Urinary bladder (tissue), 4 donors: ENCODE data around the gene CXCL5. TPM values are rescaled to one million over a fixed set of nuclear protein-coding genes. Genes with fewer than 3 reads are reported as not detected.
"Not testable (repeated sequence)": the region's sequence is repeated elsewhere in the genome, so short reads cannot be mapped to it uniquely, and the experiment has no call there.

ENCODE experiments used
- DNase-seq: peaks from one replicate; pipeline ENCODE4 v3.0.0-alpha.2; 2015; ENCODE audit errors: extremely low spot score
- H3K27ac ChIP-seq: one replicate; pipeline ENCODE4 v1.5.1; 2013; ENCODE audit warnings: low read depth, mild to moderate bottlenecking, moderate library complexity
- H3K36me3 ChIP-seq: one replicate; pipeline ENCODE4 v1.6.1; 2013; ENCODE audit warnings: mild to moderate bottlenecking, moderate library complexity; ENCODE audit not compliant: insufficient read depth
- H3K4me1 ChIP-seq: one replicate; pipeline ENCODE4 v1.6.1; 2013; ENCODE audit warnings: mild to moderate bottlenecking, moderate library complexity; ENCODE audit not compliant: insufficient read depth
- H3K4me3 ChIP-seq: one replicate; pipeline ENCODE4 v1.5.1; 2013; ENCODE audit warnings: low read depth, low read length
- WGBS: extraction: QIAGEN DNeasy Blood & Tissue Kit; methylation state at CpG from one replicate; pipeline ENCODE4 v1.1.7; 2013; 5-methylcytosine and 5-hydroxymethylcytosine counted together
- polyA plus RNA-seq: library from polyadenylated mRNA; stranded (reverse); fragments of 200-250 nt; gene quantifications from one replicate; pipeline ENCODE4 v1.2.3, GENCODE V29; 2013
- total RNA-seq: library from RNA; depleted of rRNA; stranded (reverse); fragments of >200 nt; gene quantifications from one replicate; pipeline ENCODE4 v1.2.3, GENCODE V29; 2014
- donor health status: healthy with polysubstance abuse.
- donor health status: healthy.

CXCL5 gene
- total and polyA plus RNA-seq, 2 donors = 0.04 to 0.11 TPM

DNA sequence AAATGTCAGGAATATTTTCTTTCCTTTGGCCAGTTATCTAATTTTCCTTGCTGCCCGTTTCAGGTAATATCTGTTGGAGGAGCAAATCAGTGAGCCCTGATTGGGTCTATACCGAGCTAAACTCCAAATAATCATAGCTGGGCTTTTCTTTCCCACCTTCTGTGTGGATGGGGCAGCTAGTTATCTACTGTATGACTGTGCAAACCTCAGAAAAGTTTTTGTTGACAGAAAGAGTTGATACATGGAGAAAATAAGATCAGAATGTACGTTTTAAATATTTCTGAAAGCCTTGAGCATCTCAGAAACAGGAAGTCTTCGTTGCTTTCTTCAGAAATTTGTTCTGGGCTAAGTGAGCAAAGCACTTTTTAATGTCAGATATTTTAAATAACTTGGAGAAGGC, 6.2 kb upstream of the CXCL5 start:
- no peak overlapping the region for H3K4me3 ChIP-seq
- WGBS = 54% methylated on average over 4 of the region's 4 CpGs
- DNase-seq = no peak
- H3K27ac ChIP-seq = no peak overlapping the region
- no peaks in the 10 kb centered on the region for H3K36me3 ChIP-seq
- no peaks in the 10 kb centered on the region for H3K4me1 ChIP-seq

- WGBS = 63% methylated on average over 6 of the region's 6 CpGs
- Histone ChIP-seq H3K4me1 (no peaks in the 10 kb centered on the region), H3K27ac (no peak overlapping the region), H3K4me3 (no peak overlapping the region), H3K36me3 (no peaks in the 10 kb centered on the region)
- DNase-seq = no peak
Observed at GRCh38 chr4:74000301-74000700, 1.8 kb upstream of the CXCL5 start.

- no peaks in the 10 kb centered on the region for H3K36me3 ChIP-seq
- 0% methylated on average over 1 of the region's 1 CpG for WGBS
- H3K4me3 ChIP-seq = no peak overlapping the region
- no peak for DNase-seq
- no peaks in the 10 kb centered on the region for H3K4me1 ChIP-seq
- H3K27ac ChIP-seq = no peak overlapping the region
Observed at GRCh38 chr4:73992050-73992449, 6.4 kb downstream of the CXCL5 start.

DNA sequence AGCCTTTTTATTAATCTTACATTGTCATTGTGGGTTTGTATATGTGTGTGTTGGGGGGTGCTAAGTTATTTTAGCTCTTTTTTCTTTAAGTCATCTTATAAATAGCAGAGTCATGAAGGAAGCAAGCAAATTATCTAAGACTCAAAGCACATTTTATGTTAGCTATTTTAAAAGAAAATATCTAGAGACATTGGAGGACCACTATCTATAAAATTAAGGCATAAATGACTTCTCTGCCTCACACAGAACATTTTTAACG, 6.8 kb downstream of the CXCL5 start:
- H3K4me3 ChIP-seq = no peak overlapping the region
- 89% methylated on average over 1 of the region's 1 CpG for WGBS
- no peaks in the 10 kb centered on the region for H3K36me3 ChIP-seq
- H3K4me1 ChIP-seq = no peaks in the 10 kb centered on the region
- no peak for DNase-seq
- no peak overlapping the region for H3K27ac ChIP-seq

DNA sequence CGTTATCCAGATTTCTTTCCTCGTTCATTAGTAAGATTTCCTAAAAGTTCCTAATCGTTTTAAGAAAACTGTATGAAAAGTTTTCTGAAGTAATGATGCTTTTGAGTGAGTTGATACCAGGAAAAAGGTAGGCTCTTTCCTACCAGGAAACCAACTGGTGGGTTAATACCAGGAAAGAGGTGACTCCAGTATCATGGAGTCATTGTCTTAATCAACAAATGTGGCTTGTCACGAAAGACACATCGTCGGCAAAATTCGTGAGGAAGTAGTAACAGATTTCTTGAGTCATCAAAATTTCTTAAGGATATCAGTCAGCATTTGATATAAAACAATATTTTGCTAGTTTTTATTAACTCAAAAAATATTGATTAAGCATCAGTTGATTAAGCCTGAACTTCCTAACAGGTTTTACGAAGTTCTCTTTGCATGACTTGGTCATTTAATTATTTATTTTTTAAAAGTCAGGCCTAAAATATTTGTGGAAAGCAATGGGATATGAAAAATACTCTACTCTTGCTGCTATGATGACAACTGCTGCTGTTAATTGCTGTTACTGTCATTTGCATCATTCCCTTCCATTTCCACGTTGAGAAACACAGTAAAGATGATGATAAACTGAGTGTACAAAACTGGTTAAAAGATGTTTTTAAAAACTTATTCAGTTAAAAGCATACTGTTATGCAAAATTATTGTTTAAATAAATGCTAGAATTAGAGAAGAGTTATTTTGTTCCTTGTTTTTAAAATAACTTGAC, 7.3 kb downstream of the CXCL5 start:
- WGBS = 87% methylated on average over 9 of the region's 9 CpGs
- H3K27ac ChIP-seq = no peak overlapping the region
- no peak for DNase-seq
- no peak overlapping the region for H3K4me3 ChIP-seq
- H3K4me1 ChIP-seq = no peaks in the 10 kb centered on the region
- H3K36me3 ChIP-seq = no peaks in the 10 kb centered on the region

DNA sequence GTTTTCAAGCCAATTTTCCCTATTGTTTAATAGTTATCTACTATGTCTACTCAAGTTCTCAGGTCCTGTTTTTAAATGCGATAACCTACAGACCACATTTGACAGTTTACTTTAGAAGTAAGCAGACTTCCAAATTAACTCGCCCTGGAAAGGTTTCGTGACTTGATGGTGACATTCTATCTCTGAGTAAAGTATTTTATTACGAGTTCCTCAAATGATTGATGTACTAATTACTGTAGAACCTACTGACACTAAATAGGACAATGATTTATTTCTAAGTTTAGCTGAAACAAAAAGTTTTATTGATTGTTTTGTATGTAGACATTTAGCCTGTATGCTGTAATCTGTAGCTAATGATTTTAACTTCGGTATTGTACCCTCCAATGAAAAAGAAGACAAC, 8.5 kb downstream of the CXCL5 start:
- no peak overlapping the region for H3K27ac ChIP-seq
- H3K4me1 ChIP-seq = no peaks in the 10 kb centered on the region
- no peaks in the 10 kb centered on the region for H3K36me3 ChIP-seq
- WGBS = 60% methylated on average over 5 of the region's 5 CpGs
- DNase-seq = no peak
- no peak overlapping the region for H3K4me3 ChIP-seq

GRCh38 chr4:73989031-73989430, 9.4 kb downstream of the CXCL5 start:
- Histone ChIP-seq H3K4me1 (no peaks in the 10 kb centered on the region), H3K4me3 (no peak overlapping the region), H3K36me3 (no peaks in the 10 kb centered on the region), H3K27ac (no peak overlapping the region)
- DNase-seq = no peak
- WGBS = 68% methylated on average over 3 of the region's 3 CpGs

DNA sequence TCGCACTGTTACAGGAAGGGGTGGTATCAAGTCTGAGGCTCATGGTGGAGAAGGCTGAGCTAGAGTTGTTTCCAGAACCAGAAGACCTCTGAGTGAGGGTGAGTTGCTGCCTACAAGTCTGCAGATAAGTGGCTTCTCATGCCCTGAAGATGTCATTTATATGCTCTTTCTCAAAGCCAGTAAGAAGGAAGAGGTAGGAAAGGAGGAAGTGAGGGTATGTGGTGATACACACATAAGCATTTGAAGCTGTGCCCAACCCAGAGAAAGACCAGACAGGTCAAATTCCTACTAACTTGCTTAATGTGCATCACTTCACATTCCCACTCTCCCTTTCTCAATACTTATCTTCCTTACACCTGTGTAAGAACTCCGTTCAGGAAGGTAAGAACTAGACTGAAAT, 10.4 kb downstream of the CXCL5 start, which contains the start of gene PPBP:
Gene PPBP, minus strand, starts transcription at position 130 of the 400 bp plus-strand sequence. Its CDS starts 87 bp downstream, at position 43.
- Histone ChIP-seq H3K36me3 (no peaks in the 10 kb centered on the region), H3K4me1 (no peaks in the 10 kb centered on the region), H3K4me3 (no peak within 1 kb of the TSS), H3K27ac (no peak within 1 kb of the TSS)
- WGBS = 90% methylated on average over 2 of the region's 2 CpGs
- DNase-seq = no peak

DNA sequence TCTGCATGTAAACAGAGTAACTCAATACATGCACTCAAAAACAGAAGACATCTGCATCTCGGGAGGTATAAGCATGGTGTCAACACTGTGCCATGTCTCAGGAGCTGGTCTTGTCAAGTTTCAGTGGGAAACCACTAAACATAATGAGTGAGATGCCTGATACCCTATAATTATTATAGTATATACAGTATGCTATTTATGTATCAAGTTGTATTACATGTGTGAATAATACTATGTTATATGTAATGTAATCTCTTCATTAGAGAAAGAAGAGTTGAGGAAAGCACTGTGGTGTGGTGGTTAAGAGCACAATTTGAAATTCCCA, 13.0 kb downstream of the CXCL5 start:
- no peaks in the 10 kb centered on the region for H3K36me3 ChIP-seq
- no peak overlapping the region for H3K4me3 ChIP-seq
- H3K27ac ChIP-seq = no peak overlapping the region
- DNase-seq = no peak
- 31% methylated on average over 1 of the region's 1 CpG for WGBS
- no peaks in the 10 kb centered on the region for H3K4me1 ChIP-seq

DNA sequence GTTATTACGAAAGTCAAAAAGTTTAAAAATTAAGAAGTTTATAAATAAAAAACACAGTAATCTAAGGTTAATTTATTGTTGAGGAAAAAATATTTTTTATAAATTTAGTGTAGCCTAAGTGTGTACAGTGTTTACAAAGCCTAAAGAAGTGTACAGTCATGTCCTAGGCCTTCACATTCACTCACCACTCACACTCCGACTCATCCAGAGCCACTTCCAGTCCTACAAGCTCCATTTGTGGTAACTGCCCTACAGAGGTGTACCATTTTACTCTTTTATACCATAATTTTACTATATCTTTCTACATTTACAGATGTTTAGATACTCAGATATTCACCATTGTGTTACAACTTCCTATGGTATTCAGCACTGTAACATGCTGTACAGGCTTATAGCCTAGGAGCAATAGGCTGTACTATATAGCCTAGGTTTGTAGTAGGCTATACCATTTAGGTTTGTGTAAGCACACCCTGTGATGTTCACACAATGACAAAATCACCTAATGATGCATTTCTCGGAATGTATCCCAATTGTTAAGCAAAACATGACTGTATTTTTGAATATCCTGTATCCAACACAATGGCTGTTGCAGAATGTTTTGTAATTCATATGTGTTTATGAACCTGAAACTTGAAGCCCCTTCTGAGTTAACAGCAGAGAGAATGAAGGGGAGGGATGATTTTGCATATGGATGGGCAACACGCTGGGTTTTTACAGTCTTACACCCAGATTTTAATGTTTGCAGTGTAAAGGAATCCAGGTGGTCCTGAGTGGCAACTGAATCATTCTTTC, 13.5 kb downstream of the CXCL5 start:
- no peak overlapping the region for H3K4me3 ChIP-seq
- no peaks in the 10 kb centered on the region for H3K36me3 ChIP-seq
- no peaks in the 10 kb centered on the region for H3K4me1 ChIP-seq
- DNase-seq = no peak
- H3K27ac ChIP-seq = no peak overlapping the region
- 72% methylated on average over 4 of the region's 4 CpGs for WGBS

DNA sequence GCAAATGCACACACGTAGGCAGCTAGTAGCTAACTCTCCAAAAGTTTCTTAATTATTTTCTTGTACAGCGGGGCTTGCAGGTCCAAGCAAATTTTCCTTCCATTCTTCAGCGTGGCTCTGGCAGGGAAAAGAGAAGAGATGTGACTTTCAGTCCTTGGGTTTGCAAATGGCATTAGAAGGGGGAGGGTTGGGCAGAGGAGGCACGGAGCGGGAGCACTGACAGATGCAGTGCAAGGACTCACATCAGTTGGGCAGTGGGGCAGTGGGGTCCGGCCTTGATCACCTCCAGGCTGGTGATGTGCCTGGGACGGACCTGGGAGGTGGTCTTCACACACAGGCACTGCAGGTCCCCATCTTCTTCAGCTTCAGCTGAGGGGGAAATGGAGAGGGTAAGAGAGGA, 17.3 kb downstream of the CXCL5 start:
- H3K4me3 ChIP-seq, DNase-seq, H3K36me3 ChIP-seq, H3K27ac ChIP-seq, H3K4me1 ChIP-seq: not testable (repeated sequence)
- WGBS = 76% methylated on average over 7 of the region's 7 CpGs

DNA sequence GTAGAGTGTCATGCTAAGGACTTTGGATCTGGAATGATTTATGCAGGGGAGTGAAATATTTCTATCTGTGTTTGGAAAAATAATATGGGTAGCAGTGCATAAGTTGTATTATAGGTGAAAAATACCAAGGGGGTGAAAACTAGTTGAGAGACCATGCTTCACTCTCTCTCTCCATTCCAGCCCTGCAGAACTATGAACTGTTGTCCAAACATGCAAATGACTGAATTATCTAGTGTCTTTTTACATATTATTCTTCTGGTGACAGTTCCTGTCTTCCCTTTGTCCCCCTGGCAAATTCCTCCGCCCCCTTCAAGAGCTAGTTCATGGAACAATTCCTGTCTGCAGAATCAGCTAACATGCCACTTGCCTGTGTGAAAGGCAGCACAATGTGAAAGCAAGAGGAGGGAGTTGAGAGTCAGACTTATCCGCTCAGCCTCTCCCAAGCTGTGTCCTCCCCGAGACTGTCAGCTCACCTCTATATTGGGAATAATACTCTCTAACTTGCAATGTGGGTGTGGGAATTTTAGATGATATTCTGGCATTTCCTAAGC, 19.0 kb downstream of the CXCL5 start:
- Histone ChIP-seq H3K4me1 (no peaks in the 10 kb centered on the region), H3K27ac (no peak overlapping the region), H3K36me3 (no peaks in the 10 kb centered on the region), H3K4me3 (no peak overlapping the region)
- 92% methylated on average over 3 of the region's 3 CpGs for WGBS
- no peak for DNase-seq

- no peak overlapping the region for H3K27ac ChIP-seq
- no peak for DNase-seq
- H3K4me3 ChIP-seq = no peak overlapping the region
- H3K36me3 ChIP-seq = no peaks in the 10 kb centered on the region
- H3K4me1 ChIP-seq = no peaks in the 10 kb centered on the region
Observed at GRCh38 chr4:73978886-73979285, 19.6 kb downstream of the CXCL5 start.

DNA sequence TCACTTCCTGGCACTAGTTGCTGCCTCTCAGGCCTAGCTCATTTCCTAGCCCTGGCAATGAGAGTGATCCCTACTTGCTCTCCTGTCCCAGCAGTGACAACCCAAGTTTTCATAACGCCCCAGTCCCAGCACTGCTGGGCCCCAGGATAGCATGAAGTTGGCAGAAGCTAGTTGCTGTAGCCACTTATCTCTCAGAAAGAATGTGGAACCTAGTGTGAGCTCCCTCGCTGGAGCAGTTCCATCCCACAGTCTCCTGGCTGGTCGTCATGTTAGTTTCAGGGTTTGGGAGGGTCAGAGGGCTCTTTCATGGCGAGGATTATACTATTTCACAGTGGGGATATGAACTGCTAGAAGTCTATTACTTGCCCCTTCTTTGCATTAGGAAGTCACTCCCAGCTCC, 21.8 kb downstream of the CXCL5 start:
- H3K4me3 ChIP-seq = no peak overlapping the region
- 47% methylated on average over 4 of the region's 4 CpGs for WGBS
- H3K4me1 ChIP-seq = no peaks in the 10 kb centered on the region
- no peaks in the 10 kb centered on the region for H3K36me3 ChIP-seq
- H3K27ac ChIP-seq = no peak overlapping the region
- no peak for DNase-seq
